Testis (tissue), 3 donors: ENCODE measurements around the gene NOX5. TPM values are rescaled to one million over a fixed set of nuclear protein-coding genes. Genes with fewer than 3 reads are reported as not detected.

Experiments
- DNase-seq: peaks from one replicate; pipeline ENCODE4 v3.0.0-alpha.2; 2019
- H3K27ac ChIP-seq, 2 donors: fragments of 200-600 bp; sonication (generic); one replicate each; pipeline ENCODE4 v1.5.1; 2019
- H3K27me3 ChIP-seq: fragments of 200-600 bp; sonication (generic); one replicate; pipeline ENCODE4 v1.5.1; 2019
- H3K36me3 ChIP-seq: fragments of 200-600 bp; sonication (generic); one replicate; pipeline ENCODE4 v1.5.1; 2017; ENCODE audit warnings: low read depth; ENCODE audit errors: missing control alignments
- H3K4me1 ChIP-seq: fragments of 200-600 bp; sonication (generic); one replicate; pipeline ENCODE4 v1.5.1; 2019
- H3K4me3 ChIP-seq, 2 donors: fragments of 200-600 bp; sonication (generic); one replicate each; pipeline ENCODE4 v1.5.1; 2017 to 2019
- H3K9me3 ChIP-seq: fragments of 200-600 bp; sonication (generic); one replicate; pipeline ENCODE4 v1.5.1; 2017
- POLR2A ChIP-seq: fragments of 450-650 bp; IDR thresholded peaks from one replicate; pipeline ENCODE4 v1.6.1; 2017; ENCODE audit warnings: antibody characterized with exemption, mild to moderate bottlenecking, moderate library complexity
- WGBS, 2 donors: methylation state at CpG; one replicate each; pipeline ENCODE4 v1.1.5; 2018; 5-methylcytosine and 5-hydroxymethylcytosine counted together
- intact Hi-C: fragments of 100-400 bp; cut with DNase I; formaldehyde crosslinking; loops from one replicate; pipeline ENCODE4 v1.15.1; 2023; ENCODE audit warnings: low total_unique reads
- polyA plus RNA-seq: library from polyadenylated mRNA; stranded (reverse); fragments of 350-450 nt; fragmentation: Illumina TruSeq; extraction: RNeasy Lipid Tissue Mini Kit (QIAGEN cat#74804); gene quantifications from one replicate; pipeline ENCODE4 v1.2.3, GENCODE V29; 2014; ENCODE audit warnings: low read depth, low replicate concordance; ENCODE audit not compliant: insufficient read depth
- total RNA-seq, 2 donors: library from RNA; depleted of rRNA; stranded (reverse); fragments of >200 nt; gene quantifications; one replicate each; pipeline ENCODE4 v1.2.3, GENCODE V29; 2016
- TF ChIP-seq, protein P1 (sequence below), 3 experiments: fragments of 450-650 bp in 2 of 3; fragments of 200-600 bp in 1 of 3; sonication (generic) in 1 of 3; IDR thresholded peaks; one replicate each; pipeline ENCODE4 v1.5.1; 2016 to 2019; ENCODE audit warnings: antibody characterized with exemption in 3 of 3, mild to moderate bottlenecking in 2 of 3, moderate library complexity in 1 of 3

The NOX5 gene
- total and polyA plus RNA-seq, 3 donors from 2014 or later: 7.9 to 12.2 (median 10.7) TPM

DNA sequence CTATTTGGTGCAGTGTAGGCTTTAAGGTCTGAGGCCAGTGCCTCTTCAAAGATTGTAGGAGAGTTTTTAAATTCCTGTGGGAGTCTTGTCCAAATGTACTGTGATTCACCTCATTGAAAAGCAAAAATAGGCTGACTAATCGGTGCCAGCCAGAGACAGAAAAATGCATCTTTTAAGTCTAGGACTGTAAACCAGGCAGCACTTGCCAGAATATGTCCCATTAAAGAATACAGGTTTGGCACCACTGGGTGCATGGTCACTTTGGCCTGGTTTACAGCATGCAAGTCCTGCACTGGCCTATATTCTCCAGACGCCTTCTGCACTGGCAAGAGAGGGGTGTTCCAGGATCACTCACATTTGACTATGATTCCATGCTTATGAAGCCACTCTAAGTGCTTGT lies 20.3 kb upstream of the NOX5 start:
- Histone ChIP-seq H3K4me1 (peaks cover 39% of the 10 kb centered on the region), H3K27ac (no peak overlapping the region), H3K27me3 (no peaks in the 10 kb centered on the region), H3K36me3 (no peaks in the 10 kb centered on the region), H3K4me3 (no peak overlapping the region), H3K9me3 (no peaks in the 10 kb centered on the region)
- intact Hi-C loops: no loop called here
- DNase-seq: no peak
- WGBS, 2 donors: 71 to 89% methylated on average over 1 to 2 of the region's 2 CpGs
- no peak for TF ChIP-seq POLR2A
- TF ChIP-seq, protein P1, sequence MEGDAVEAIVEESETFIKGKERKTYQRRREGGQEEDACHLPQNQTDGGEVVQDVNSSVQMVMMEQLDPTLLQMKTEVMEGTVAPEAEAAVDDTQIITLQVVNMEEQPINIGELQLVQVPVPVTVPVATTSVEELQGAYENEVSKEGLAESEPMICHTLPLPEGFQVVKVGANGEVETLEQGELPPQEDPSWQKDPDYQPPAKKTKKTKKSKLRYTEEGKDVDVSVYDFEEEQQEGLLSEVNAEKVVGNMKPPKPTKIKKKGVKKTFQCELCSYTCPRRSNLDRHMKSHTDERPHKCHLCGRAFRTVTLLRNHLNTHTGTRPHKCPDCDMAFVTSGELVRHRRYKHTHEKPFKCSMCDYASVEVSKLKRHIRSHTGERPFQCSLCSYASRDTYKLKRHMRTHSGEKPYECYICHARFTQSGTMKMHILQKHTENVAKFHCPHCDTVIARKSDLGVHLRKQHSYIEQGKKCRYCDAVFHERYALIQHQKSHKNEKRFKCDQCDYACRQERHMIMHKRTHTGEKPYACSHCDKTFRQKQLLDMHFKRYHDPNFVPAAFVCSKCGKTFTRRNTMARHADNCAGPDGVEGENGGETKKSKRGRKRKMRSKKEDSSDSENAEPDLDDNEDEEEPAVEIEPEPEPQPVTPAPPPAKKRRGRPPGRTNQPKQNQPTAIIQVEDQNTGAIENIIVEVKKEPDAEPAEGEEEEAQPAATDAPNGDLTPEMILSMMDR (IDR thresholded peaks at IDR 0.05): no peak

DNA sequence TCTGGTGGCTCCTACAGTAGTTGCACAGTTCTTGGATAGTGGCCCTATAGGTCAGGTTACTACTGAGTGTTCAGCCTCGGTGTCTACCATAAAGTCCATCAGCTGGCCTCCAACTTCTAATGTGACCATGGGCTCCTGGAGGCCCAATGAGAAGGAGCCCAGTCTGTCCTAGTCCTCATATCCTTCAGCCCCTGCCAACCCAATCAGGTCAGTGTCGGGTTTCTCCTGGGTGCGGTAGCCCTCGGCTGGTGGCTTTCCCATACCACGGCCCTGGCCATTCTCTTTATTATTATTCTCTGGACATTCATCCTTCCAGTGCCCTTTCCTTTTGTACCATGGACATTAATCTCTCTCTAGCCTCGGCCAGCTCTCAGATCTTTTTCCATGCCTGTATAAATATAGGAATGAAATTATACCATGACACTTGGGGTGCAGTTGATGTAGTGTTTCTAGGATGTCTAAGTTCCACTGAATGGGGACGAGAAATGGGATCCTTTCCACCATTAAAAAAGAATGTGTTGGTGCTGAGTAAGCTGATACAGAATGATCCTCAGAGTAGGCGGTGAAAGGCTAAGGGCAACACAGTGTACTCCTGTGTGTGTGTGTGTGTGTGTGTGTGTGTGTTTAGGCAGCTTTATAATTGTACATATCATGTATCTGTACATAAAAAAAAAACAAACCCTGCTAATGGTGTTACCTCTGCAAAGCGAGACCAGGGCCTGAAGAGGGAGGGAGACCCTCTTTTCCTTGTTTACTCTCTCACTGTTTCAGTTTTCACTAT lies 19.3 kb upstream of the NOX5 start:
- no peaks in the 10 kb centered on the region for H3K9me3 ChIP-seq
- TF ChIP-seq, protein P1 (IDR thresholded peaks at IDR 0.05): no peak
- no peak for TF ChIP-seq POLR2A
- 90 to 92% methylated on average over 9 of the region's 9 CpGs for WGBS, 2 donors
- no peak for DNase-seq
- no peaks in the 10 kb centered on the region for H3K27me3 ChIP-seq
- no peaks in the 10 kb centered on the region for H3K36me3 ChIP-seq
- intact Hi-C loops: no loop called here
- peaks cover 34% of the 10 kb centered on the region for H3K4me1 ChIP-seq
- no peak overlapping the region for H3K4me3 ChIP-seq
- H3K27ac ChIP-seq: no peak overlapping the region

DNA sequence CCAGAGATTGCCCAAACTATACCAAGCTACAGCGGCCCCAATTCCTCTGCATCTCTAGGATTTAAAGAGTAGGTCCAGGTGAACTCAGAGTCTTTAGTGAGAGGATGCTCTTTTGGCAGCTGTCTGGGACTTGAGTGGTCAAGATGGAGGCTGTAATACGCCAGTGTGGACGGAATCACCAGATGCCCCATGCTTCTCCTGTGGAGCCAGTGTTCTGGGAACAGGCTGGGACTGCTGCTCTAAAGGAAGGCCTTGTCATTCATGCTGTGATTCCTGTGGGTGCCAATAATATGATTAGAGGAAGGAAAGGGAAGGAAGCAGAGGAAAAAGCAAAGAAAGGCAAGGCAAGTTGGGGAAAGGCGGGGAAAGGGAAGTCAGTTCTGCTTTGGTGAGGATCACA lies 17.4 kb upstream of the NOX5 start:
- Histone ChIP-seq H3K4me1 (peaks cover 33% of the 10 kb centered on the region), H3K36me3 (no peaks in the 10 kb centered on the region), H3K27ac (no peak overlapping the region), H3K4me3 (no peak overlapping the region), H3K9me3 (no peaks in the 10 kb centered on the region), H3K27me3 (no peaks in the 10 kb centered on the region)
- intact Hi-C loops: no loop called here
- 95 to 98% methylated on average over 4 of the region's 4 CpGs for whole genome bisulfite sequencing, 2 donors
- DNase-seq: no peak
- TF ChIP-seq POLR2A: no peak

DNA sequence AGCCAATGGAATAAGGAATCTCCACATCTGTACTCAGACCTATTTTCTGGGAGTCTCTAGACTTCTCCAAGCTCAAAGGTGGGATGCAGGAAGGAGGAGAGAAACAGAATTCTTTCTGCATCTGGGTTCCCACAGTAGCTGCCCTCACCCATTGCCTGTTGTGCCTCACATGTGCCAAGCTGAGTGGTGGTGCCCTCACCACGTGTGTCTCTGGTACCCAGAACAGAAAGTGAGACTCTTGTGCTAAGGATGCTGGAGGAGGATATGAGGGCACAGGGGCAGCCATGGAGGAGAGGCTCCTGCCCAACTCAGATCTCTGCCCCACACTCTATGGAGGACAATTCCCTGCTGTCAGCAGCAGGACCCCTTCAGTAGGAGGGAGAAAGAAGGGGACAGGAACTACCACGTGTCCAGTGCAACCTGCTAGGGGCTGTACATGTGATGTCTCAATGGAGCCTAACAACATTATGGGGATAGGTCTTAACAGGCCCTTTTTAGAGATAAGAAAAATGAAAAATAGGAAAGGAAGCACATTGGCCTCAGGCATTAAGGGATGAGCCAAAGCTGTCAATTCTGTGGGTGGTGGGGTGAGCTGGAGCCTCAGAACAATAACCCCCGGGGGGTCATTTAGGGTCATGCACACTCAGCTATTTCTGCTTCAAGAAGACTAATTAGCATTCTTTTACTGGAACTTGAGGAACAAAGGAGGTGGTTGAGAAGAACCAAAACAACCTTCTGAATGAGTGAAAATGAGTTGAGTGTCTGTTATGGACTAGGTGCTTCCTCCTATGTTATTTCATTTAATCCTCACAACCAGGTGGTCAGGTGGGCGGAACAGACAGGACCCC lies 16.3 kb upstream of the NOX5 start:
- DNase-seq: no peak
- no peaks in the 10 kb centered on the region for H3K9me3 ChIP-seq
- intact Hi-C loops: no loop called here
- WGBS, 2 donors: 79 to 82% methylated on average over 4 of the region's 4 CpGs
- H3K4me1 ChIP-seq: peaks cover 32% of the 10 kb centered on the region
- TF ChIP-seq POLR2A: no peak
- TF ChIP-seq, protein P1 (IDR thresholded peaks at IDR 0.05): no peak
- H3K36me3 ChIP-seq: no peaks in the 10 kb centered on the region
- H3K27me3 ChIP-seq: no peaks in the 10 kb centered on the region
- no peak overlapping the region for H3K27ac ChIP-seq
- H3K4me3 ChIP-seq: no peak overlapping the region

DNA sequence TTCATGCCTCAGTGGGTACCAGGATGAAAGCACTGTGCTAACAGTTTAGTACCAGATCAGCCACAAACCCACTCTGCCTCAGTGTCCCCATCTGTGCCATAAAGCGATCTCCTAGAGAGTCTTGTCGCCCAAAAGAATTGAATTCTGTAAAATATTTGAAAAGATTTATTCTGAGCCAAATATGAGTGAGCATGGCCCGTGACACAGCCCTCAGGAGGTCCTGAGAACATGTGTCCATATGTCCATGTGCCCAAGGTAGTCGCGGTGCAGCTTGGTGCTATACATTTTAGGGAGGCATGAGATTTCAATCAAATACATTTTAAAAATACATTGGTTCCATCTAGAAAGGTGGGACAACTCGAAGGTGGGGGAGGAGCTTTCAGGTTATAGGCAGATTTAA lies 15.4 kb upstream of the NOX5 start:
- no peak for DNase-seq
- Histone ChIP-seq H3K36me3 (no peaks in the 10 kb centered on the region), H3K27ac (no peak overlapping the region), H3K4me1 (peaks cover 31% of the 10 kb centered on the region), H3K27me3 (no peaks in the 10 kb centered on the region), H3K9me3 (no peaks in the 10 kb centered on the region), H3K4me3 (no peak overlapping the region)
- WGBS, 2 donors: 95% methylated on average over 6 of the region's 6 CpGs
- intact Hi-C loops: no loop called here
- no peak for TF ChIP-seq POLR2A
- TF ChIP-seq, protein P1 (IDR thresholded peaks at IDR 0.05): no peak
